Stimulated activated CD4-positive, alpha-beta T cell treated with anti-CD3 and anti-CD28 coated beads, Interleukin-4, amount 100 ng/mL, for 1 hour (primary cell): ENCODE data around the gene KLHDC7B.

Source experiments
- DNase-seq: peaks from one replicate; pipeline ENCODE4 v3.0.0-alpha.2; 2020

KLHDC7B gene

DNA sequence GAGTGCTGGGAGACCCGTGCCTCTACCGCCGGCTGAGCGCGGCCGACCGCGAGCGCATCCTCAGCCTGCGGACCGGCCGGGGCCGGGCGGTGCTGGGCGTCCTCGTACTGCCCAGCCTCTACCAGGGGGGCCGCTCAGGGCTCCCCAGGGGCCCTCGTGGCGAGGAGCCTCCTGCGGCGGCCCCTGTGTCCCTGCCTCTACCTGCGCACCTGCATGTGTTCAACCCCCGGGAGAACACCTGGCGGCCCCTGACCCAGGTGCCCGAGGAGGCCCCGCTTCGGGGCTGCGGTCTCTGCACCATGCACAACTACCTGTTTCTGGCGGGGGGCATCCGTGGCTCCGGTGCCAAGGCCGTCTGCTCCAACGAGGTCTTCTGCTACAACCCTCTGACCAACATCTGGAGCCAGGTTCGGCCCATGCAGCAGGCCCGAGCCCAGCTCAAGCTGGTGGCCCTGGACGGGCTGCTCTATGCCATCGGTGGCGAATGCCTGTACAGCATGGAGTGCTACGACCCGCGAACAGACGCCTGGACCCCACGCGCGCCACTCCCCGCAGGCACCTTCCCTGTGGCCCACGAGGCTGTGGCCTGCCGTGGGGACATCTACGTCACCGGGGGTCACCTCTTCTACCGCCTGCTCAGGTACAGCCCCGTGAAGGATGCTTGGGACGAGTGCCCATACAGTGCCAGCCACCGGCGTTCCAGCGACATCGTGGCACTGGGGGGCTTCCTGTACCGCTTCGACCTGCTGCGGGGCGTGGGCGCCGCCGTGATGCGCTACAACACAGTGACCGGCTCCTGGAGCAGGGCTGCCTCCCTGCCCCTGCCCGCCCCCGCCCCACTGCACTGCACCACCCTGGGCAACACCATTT is 3.5 kb downstream of the KLHDC7B start:
- DNase-seq = no peak

DNA sequence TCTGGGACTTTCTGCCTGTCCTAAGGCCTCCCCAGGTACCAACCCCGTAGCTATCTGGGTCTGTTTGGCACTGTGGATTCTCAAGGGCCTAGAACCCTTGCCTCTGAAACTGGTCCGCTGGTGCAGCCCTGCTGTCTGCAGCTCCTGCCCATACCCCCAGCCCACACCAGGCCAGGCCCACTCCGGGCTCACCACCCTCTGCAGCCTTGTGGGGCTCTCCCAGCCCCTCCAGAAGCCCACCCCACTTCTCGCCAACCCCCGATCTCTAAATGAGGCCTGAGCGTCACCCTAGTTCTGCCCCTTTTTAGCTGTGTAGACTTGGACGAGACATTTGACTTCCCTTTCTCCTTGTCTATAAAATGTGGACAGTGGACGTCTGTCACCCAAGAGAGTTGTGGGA is 4.7 kb downstream of the KLHDC7B start:
- DNase-seq = no peak

DNA sequence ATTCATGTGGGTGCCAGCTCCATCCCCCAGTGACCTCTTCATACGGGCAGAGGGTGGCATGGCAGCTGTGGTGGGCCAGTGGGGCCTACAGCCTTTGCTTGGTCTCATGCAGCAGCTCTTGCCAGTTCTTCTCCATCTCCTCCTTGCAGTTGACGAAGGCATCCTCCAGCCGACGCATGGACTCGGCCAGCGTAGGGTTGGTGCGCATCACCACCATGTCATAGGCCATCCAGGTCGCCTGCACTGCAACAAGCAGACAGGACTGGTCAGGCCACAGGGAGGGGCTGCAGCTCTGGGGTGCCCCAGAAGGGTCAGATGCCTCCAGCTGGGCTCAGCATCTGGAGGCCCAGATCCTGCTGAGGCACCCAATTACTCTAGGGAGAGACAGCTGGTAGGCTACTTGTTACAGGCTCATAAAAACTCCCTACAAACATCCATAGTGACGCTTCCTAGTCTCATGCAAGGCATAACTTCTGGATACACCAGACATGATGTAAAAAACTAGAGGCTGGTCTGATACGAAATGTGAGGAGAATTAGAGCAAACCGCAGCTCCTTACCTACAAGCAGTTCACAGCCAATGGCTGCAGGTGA is 5.6 kb downstream of the KLHDC7B start:
- DNase-seq = no peak

DNA sequence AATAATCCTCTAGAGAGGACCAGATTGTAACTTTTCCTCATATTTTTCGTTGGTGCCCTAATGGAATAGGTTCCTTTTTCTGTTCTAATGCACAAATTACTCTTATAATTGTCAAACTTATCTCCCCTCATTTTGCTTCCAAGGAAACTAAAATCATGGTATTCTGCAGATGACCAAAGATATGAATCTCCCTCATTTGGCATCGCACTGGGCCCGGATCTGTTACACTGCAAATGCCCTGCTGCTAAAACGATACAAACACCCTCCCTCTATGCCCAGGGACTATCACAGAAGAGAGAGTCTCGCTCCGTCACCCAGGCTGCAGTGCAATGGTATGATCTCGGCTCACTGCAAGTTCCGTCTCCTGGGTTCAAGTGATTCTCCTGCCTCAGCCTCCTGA is 7.6 kb downstream of the KLHDC7B start:
- no peak for DNase-seq

DNA sequence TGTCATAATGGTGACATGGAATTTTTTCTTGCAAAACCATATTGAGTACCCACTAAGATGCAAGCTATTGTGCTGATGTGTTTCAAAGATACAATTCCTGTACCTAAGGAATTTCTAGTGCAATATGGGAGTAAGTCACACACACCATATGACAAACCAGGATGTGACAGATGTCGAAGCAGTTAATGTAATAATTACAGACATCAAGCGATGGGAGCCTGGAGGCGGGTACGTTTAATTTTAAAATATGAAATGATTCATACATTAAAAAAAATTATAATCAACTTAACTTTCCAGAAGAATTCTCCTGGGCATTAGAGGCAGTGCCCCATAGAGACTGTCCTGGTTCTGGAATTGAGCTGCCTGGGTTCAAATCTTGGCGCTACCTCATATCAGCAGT is 11.0 kb downstream of the KLHDC7B start:
- no peak for DNase-seq

DNA sequence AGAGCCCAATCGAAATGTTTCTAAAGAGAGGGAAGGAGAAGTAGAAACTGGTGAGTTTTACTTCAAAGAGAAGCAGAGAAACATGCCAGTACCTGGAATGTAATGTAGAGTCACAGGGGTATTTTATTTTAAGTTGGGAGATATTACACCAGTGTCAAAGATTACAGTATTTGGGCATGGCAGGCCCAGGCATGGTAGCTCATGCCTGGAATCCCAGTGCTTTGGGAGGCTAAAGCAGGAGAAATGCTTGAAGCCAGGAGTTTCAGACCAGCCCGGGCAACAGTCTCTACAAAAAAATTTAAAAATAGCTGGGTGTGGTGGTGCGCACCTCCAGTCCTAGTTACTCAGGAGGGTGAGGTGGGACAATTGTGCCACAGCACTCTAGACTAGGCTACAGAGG is 14.3 kb downstream of the KLHDC7B start:
- DNase-seq = no peak

DNA sequence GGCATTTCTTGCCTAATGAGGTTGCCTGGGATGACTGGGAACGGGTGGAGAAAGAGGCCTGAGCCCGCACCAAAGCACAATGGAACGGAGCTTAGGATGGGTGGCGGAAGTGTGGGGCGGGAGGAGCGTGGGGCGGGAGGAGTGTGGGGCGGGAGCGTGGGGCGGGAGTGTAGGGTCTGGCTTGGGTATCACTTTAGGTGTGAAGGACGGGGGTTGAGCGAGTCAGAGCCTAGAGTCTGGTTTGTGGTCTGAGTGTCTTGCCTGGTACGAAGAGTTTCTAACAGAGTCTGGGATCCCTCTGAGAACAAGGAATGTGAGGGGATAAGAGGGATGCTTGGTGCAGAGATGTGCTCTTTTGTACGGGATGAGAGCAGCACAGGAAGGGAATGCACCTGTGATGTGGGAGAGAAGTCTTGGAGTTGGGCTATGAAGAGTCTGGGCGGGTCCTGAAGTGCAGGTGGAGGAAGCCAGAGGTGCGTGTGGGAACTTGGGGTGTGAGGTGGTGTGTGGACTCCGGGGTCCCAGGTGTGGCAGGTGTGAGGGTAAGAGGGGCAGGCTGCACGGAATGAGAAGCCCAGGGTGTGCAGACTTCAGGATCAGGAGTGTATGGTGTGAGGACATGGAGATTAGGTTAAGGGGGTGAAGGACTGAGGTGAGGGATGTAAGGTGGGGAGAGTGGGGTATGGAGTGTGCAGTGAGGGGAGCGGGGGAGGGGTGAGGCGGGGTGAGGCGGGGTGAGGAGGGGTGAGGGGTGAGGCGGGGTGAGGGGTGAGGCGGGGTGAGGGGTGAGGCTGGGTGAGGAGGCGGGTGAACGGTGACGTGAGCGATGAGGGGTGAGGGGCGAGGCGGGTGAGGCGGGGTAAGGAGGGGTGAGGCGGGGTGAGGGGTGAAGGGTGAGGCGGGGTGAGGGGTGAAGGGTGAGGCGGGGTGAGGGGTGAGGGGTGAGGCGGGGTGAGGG is 16.0 kb downstream of the KLHDC7B start:
- no peak for DNase-seq

DNA sequence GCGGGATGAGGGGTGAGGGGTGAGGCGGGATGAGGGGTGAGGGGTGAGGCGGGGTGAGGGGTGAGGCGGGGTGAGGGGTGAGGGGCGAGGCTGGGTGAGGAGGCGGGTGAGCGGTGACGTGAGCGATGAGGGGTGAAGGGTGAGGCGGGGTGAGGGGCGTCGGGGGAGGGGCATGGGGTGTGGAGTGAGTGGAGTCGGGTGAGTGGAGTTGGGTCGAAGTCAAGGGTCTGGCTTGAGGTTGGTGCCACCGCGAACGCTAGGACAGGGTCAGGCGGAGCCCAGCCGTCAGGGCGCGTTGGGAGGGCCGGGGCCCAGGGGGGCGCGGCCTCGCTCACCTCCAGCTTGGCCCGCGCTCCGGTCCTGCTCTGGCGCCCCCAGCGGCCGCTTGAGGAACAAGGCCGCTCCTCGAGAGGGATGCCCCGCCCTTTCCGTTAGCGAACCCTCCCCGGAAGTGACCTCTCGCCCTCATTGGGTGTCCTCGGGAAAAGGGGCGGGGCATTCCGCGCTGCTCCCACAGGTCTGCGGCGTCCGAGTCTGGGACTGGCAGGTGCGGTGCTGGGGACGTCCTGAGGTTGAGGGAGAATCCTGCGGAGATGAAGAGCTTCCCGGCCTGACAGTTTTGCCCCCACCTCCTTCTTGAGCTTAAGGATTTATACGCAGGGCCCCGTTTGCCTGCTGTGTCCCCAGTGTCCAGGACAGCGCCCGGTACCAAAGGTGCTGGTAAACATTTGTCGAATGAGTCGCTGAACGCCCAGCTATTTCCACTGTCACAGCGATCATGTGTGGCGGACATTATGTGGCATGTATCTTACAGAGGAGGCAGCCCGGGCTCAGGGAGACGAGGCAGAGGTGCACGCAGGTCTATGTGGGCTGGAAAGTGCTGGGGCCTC is 17.1 kb downstream of the KLHDC7B start, which contains the start of gene SYCE3:
SYCE3 (minus strand) TSS at position 397 of the 890 bp plus-strand sequence. CDS start 6,514 bp downstream, outside the sequence.
- DNase-seq = peak; percentile 98

DNA sequence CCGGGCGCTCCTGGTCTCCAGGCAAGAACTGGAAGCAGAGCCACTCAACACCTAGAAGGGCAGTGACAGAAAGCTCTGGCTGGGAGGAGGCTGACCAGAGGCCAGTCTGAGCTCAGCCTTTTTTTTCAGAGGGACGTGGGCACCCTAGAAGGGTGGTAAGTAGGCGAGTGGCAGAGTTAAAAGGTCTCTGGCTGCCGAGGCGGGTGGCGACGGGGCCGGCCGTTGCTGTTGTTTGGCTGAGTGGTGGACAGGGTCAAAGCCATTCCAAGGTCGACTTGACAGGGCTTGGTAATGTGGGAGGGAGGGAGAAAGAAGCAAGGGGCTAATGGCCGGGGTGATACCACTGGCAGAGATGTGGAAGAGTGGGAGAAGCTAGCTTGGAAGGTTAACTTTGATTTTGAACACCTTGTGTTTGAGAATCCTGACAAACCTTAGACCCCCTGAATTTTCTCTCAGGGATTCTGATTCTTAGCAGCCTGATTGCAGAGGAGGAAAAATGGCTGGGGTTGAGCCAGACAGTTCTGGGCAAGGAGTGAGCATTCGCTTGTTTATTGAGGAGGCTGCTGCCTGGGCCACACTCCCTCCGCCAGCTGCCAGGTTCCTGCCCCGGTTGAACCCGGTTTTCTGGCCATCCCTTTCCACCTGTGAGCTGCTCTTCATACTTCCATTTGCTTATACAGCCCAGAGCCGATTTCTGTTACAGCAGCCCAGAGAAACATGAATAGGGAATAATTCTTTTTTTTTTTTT is 17.9 kb downstream of the KLHDC7B start:
- DNase-seq = no peak

DNA sequence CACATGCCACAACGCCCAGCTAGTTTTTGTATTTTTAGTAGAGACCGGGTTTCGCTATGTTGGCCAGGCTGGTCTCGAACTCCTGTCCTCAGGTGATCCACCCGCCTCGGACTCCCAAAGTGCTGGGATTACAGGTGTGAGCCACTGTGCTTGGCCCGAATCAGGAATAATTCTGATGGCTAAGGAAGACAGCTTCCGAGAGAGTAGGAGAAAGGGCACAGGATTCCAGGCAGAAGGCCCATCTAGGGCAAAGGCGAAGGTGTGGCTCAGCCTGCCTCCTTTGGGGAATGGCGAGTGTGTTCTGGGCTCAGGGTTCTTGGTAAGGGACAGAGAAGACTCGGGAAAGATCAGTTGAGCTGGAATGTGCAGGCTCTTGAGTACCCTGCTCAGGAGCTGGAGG is 18.6 kb downstream of the KLHDC7B start:
- DNase-seq = no peak

DNA sequence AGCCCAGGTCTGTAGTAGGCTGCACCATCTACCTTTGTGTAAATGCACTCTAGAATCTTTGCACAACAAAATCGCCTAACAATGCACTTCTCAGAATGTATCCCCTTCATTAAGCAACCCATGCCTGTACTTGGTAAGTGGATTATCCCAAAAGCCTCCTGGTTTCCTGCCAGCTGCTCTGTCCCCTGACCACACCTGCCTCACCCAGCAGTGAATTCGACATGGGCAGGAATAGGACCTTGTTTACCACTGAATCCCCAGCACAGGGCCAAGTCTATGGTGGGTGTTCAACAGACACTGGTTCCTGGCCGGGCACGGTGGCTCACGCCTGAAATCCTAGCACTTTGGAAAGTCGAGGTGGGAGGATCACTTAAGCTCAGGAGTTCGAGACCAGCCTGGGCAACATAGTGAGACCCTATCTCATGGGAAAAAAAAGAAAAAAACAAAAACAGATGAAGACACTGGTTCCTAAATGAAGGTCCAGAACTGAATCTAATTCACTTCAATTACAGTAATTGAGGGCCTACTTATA is 22.1 kb downstream of the KLHDC7B start:
- no peak for DNase-seq

DNA sequence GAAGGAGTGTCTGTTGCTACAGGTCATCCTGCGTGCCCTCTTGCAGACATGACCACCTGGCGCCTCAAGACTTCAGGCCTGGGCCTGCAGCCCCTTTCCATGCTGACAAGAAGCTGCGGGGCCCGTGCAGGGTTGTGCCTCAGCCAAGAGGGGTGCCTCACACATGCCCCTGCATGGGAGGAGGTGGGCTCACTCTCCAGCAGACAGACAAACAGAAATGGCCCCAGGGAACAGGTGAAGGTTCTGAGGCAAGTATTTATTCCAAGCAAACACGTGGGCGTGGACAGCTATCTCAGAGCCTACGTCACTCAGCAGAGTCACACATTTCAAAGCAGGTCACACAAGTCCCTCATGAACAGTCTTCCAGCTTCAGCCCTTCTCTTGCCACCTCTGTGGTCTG is 22.9 kb downstream of the KLHDC7B start:
- no peak for DNase-seq

DNA sequence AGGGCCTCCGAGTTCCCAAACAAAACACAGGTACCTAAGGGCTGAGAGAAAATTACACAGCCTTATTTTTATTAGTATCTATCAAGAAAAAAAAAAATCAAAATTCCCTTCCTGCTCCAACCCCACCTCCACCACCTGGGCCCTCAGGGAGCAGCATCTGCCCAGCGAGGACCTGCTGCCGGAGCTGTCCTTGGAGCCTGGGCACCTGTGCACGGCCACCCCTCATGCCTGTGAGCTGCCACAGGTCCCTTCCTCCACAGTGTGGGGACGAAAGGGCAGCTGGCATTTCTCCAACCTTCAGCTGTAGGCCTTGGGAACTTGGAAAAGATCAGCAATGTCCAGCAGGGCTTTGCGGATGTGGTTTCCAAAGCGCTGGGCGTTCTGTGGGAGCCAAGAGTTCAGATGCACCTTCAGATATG is 23.4 kb downstream of the KLHDC7B start:
- no peak for DNase-seq

DNA sequence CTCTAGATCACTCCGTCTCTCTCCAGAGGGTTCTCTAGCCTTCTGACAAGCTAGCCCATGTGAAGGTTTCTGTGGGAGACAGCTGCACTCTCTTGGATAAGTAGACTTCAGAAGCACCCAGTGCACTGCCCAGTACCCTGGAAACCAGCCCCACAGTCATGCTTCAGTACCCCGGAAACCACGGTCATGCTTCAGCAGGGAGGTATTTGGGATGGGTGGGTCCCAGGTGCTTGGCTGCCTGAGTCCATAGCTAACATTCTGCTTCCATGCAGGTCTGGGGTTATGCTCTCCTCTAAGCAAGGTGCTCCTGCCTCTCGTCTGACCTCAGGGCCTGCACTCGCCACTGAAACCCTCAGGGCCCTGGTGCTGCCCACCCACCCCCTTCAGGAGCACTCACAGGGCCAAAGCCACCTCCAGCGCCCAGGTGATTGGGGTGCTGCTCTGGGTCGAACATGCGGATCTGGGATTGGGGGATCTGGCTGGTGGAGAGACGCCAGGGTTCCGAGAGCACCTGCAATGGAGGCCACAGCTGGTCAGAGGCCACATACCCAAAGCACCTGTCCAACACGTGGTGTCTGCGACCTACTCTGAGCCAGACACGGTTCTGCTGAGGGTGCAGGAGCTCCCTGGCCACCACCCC is 24.3 kb downstream of the KLHDC7B start:
- DNase-seq = no peak

DNA sequence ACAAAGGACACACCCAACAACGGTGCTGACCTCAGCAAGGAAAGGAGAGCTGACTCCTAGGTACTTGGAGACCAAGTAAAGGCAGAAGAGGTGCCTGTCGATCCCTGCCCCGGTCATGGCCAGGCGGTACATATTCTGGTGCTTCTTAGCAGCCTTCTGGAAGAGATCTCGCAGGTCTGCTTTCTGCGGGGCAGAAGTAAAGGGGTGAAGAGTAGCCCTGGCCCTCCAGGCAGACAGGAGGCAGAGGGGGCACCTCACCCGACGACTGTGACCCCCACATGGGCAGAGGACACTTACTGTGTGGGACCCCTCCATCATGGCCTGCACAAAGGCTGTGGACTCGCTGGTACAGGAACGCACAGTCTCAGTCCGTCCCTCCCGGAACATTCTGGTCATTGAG is 25.2 kb downstream of the KLHDC7B start:
- DNase-seq = no peak

DNA sequence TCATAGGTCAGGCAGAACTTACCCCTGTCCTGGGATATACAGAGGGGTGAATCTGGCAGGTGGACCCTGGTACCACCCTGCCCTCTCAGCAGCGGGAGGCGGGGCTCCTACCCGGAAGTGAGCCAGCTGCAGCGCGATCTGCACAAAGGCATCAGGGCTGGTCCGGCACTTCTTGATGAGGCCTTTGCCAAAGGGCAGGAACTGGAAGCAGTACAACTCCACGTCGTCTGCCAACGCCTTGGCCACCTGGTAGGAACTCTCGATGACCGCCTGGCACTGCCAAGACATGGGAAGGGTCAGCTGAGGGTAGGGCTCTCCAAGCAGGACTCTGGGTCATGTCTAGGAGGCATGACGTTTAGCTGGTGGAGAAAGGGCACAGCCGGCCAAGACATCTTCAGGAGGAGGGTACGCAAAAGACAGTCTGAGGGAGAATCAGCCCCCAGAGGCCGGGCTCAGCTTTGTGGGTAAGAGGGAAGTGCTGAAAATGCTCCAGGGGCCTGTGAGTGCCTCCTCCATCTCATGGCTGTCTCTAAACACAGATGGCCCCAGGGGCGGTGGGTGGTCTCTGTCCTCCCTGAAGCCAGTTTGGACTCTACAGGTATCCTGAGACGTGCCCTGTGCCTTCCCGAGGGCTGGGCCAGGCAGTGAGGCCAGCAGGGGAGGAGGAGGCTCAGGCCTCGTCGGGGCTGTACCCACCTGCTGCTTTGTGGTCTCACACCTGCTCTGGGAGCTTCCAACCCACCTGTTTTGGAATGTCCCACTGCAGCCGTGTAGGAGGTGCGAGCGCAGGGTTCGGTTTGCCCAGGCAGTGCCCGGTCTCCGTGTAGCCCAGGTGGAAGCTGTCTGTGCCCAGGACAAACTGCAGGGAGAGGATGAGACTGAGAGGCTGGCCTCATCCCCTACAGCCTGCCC is 25.8 kb downstream of the KLHDC7B start:
- no peak for DNase-seq

DNA sequence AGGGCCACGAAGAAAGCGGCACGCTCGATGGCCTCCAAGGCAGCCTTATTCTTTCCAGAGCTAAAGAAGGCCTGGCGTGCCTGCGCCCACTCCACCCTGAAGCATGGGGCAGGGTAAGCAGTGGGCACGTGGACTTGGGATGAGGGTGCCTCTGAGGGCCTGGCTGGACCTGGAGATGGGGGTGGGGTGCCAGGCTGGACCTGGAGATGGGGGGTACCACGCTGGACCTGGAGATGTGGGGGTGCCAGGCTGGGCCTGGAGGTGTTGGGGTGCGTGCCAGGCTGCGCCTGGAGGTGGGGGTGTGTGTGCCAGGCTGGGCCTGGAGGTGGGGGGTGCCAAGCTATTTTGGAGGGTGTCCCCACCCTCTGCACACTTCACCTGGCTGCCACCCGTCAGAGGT is 27.3 kb downstream of the KLHDC7B start:
- DNase-seq = no peak

DNA sequence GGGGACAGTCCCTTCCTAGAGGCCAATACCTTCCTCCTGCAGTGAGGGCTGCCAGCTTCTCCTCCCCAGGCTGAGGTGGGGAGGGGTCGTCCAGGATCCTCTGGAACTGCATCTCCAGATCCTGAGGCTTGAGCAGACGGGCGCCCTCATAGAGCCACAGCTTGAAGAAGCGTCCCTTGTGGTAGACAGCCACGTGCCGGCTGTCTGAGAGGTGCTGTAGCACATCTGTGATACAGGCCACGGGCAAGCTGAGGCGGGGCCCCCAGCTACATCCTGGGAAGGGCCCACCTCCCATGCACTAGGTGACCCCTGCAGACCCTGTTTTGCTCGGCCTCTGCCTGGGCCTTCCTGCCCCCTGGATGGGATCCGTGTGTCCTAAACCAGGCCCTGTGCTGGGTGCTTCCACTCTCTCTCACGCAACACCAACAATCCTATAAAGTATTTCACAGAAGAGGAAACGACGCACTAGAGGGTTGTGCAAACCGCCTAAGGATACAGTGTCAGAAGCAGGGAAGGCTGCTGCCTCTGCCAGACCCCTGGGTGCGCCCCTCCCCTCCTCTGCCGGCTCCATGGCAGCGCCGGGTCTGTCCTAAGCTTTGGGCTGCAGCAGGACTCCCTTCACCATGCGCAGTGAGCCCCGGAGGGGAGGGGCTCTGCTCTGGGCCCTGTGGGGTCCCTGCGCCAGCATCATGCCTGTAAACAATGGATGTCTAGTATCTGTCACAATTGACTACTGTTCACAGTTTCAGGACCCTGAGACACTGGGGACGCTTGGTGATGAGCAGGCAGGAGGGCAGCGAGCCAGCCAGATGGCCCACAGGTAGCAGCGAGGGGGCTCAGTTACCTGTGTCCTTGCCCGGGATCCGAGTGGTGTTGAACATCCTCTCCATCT is 28.0 kb downstream of the KLHDC7B start:
- no peak for DNase-seq

DNA sequence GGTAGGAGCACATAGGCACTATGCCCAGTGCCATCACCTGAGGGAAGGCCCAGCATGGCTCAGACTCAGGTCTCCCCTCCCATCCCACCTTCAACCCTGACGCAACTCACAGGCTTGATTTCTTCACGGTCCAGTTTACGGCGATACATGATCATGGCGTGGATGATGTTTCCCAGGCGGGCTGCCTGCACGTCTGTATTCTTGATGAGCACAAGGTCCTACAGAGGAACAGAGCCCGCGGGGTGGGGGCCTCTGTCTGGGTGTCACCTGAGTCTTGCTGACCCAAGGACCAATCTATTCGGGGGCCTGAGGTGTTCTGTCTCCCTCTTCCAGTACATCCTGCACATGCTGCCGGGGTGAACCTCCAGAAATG is 28.7 kb downstream of the KLHDC7B start:
- DNase-seq = no peak
